Aorta (tissue), 5 donors: ENCODE results near the gene PMVK. TPM values are rescaled to one million over a fixed set of nuclear protein-coding genes. Genes with fewer than 3 reads are reported as not detected.

Experiments
- ATAC-seq: fragments of 200-7000 bp; cut with Tn5 transposase; one replicate; pipeline ENCODE4 v1.9.1; 2022; ENCODE audit warnings: moderate library complexity; ENCODE audit not compliant: low FRiP score
- DNase-seq, 2 donors: peaks; one replicate each; pipeline ENCODE4 v3.0.0-alpha.2; 2020
- H3K27ac ChIP-seq, 2 donors: one replicate each; pipeline ENCODE4 v1.5.1; 2013; ENCODE audit warnings: low read length in 2 of 2, mild to moderate bottlenecking in 2 of 2, moderate library complexity in 2 of 2, control low read depth in 1 of 2, inconsistent platforms in 1 of 2, low read depth in 1 of 2
- H3K27me3 ChIP-seq, 2 donors: one replicate each; pipeline ENCODE4 v1.6.1; 2013; ENCODE audit warnings: control low read depth in 1 of 2, low read length in 1 of 2, mild to moderate bottlenecking in 1 of 2, moderate library complexity in 1 of 2; ENCODE audit not compliant: insufficient read depth in 2 of 2, control insufficient read depth in 1 of 2
- H3K36me3 ChIP-seq, 2 donors: one replicate each; pipeline ENCODE4 v1.6.1; 2013; ENCODE audit warnings: control low read depth in 1 of 2, low read length in 1 of 2, mild to moderate bottlenecking in 1 of 2; ENCODE audit not compliant: insufficient read depth in 2 of 2, control insufficient read depth in 1 of 2
- H3K4me1 ChIP-seq, 2 donors: one replicate each; pipeline ENCODE4 v1.6.1; 2013; ENCODE audit warnings: low read length in 2 of 2, control low read depth in 1 of 2, mild to moderate bottlenecking in 1 of 2, moderate library complexity in 1 of 2; ENCODE audit not compliant: insufficient read depth in 2 of 2, control insufficient read depth in 1 of 2
- H3K4me3 ChIP-seq, 2 donors: one replicate each; pipeline ENCODE4 v1.5.1; 2013; ENCODE audit warnings: low read length in 2 of 2, control low read depth in 1 of 2, mild to moderate bottlenecking in 1 of 2
- H3K9me3 ChIP-seq: one replicate; pipeline ENCODE4 v1.6.1; 2013; ENCODE audit warnings: mild to moderate bottlenecking, low read length; ENCODE audit not compliant: control insufficient read depth
- WGBS, 2 donors: extraction: QIAGEN DNeasy Blood & Tissue Kit; methylation state at CpG; one replicate each; pipeline ENCODE4 v1.1.7; 2013; 5-methylcytosine and 5-hydroxymethylcytosine counted together
- intact Hi-C, 2 donors: fragments of 100-400 bp; cut with DNase I; formaldehyde crosslinking; loops; one replicate each; pipeline versions ENCODE4 v1.14.2 to v1.15.0; 2022
- polyA plus RNA-seq, 2 donors: library from polyadenylated mRNA; stranded (reverse); fragments of 200-250 nt; gene quantifications; one replicate each; pipeline ENCODE4 v1.2.3, GENCODE V29; 2013
- total RNA-seq, 2 donors: library from RNA; stranded (reverse); fragmentation: NEBNext Ultra II Directional; extraction: Animal tissue kit (Norgen Biotek cat#: 25700); gene quantifications; one replicate each; pipeline ENCODE4 v1.2.1, GENCODE V29; 2021
- donor health status: healthy with polysubstance abuse.
- donor health status: Bipolar disorder and iron deficiency.
- donor health status: DM: no; HTN: no; CAD: no.
- donor health status: DM: no; HTN: no; CAD: no.
- donor health status: DM: yes; HTN: yes; CAD: no.

Gene PMVK
- total and polyA plus RNA-seq, 4 donors: 21.9 to 52.7 (median 33.8) TPM

GRCh38 chr1:154974808-154975408 is 38.4 kb upstream of the PMVK start:
- H3K9me3 ChIP-seq: no peaks in the 10 kb centered on the region
- peak; percentile 84 for ATAC-seq
- no peaks in the 10 kb centered on the region for H3K36me3 ChIP-seq
- no peaks in the 10 kb centered on the region for H3K4me1 ChIP-seq
- H3K4me3 ChIP-seq: peak overlapping the region; percentile 81 to 89
- intact Hi-C loops: loop anchor here in 1 of 2 donors (10.0 kb wide), 1 partner anchor 1180 kb away; no protein-coding TSS in a partner anchor
- peak; percentile 98 for DNase-seq
- H3K27ac ChIP-seq: peak overlapping the region; percentile 15 to 78
- H3K27me3 ChIP-seq: no peaks in the 10 kb centered on the region
- 0 to 1% methylated on average over 30 of the region's 30 CpGs for WGBS, 2 donors

GRCh38 chr1:154974102-154974807 is 37.7 kb upstream of the PMVK start, which contains the start of gene CKS1B:
Gene CKS1B (plus strand): TSS chr1:154974681. CDS start chr1:154974746, 65 bp downstream.
- Histone ChIP-seq H3K9me3 (no peaks in the 10 kb centered on the region), H3K27ac (peak within 1 kb of the TSS; percentile 72 to 86), H3K36me3 (no peaks in the 10 kb centered on the region), H3K4me1 (no peaks in the 10 kb centered on the region), H3K4me3 (peak within 1 kb of the TSS; percentile 81 to 89), H3K27me3 (no peaks in the 10 kb centered on the region)
- intact Hi-C loops: loop anchor here in 1 of 2 donors (10.0 kb wide), 1 partner anchor 1179 kb away; no protein-coding TSS in a partner anchor
- DNase-seq (peak; percentile 98), ATAC-seq (peak; percentile 92)
- 0 to 1% methylated on average over 47 of the region's 47 CpGs for WGBS, 2 donors

- peak; percentile 73 for ATAC-seq
- H3K4me3 ChIP-seq: peak overlapping the region; percentile 69 to 76
- no peaks in the 10 kb centered on the region for H3K9me3 ChIP-seq
- no peaks in the 10 kb centered on the region for H3K4me1 ChIP-seq
- H3K27ac ChIP-seq: peak overlapping the region; percentile 72 to 86
- H3K36me3 ChIP-seq: no peaks in the 10 kb centered on the region
- H3K27me3 ChIP-seq: no peaks in the 10 kb centered on the region
- intact Hi-C loops: loop anchor here (1.0 to 10.0 kb wide), 2 partner anchors 29 to 1179 kb away; partner anchors contain the start of gene ZBTB7B (in 1 of the 2)
- WGBS, 2 donors: 3 to 4% methylated on average over 36 to 37 of the region's 37 CpGs
- DNase-seq: peak; percentile 98 to 99
Measured at GRCh38 chr1:154973344-154974101, 37.0 kb upstream of the PMVK start.

- ATAC-seq (no peak), DNase-seq (peak; percentile 90 to 92)
- Histone ChIP-seq H3K27ac (peak overlapping the region; percentile 72 to 97), H3K4me3 (peak overlapping the region in 1 of 2 donors; percentile 14), H3K4me1 (no peaks in the 10 kb centered on the region), H3K36me3 (peaks cover 0 to 2% of the 10 kb centered on the region in 2 donors), H3K9me3 (no peaks in the 10 kb centered on the region), H3K27me3 (no peaks in the 10 kb centered on the region)
- intact Hi-C loops: loop anchor here (1.0 to 10.0 kb wide), 2 partner anchors 30 to 1178 kb away; partner anchors contain the start of gene ZBTB7B (in 1 of the 2)
- 11 to 13% methylated on average over 18 of the region's 18 CpGs for WGBS, 2 donors
Measured at GRCh38 chr1:154972517-154973343, 36.2 kb upstream of the PMVK start.

DNA sequence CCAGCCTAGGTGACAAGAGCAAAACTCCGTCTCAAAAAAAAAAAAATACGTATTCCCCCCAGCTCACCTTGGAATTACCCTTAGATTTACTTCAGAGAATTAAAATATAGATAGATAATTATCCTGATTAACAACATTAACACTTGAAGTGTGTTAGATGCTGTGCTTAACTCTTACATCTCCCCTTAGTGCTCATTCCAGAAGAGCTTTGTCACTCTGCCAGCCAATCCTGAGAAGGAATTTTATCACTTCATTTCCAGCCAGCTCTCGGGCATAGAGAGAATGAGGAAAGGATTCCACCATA is 35.6 kb upstream of the PMVK start:
- Histone ChIP-seq H3K9me3 (no peaks in the 10 kb centered on the region), H3K4me3 (peak overlapping the region in 1 of 2 donors; percentile 14), H3K27ac (peak overlapping the region; percentile 72 to 97), H3K4me1 (no peaks in the 10 kb centered on the region), H3K27me3 (no peaks in the 10 kb centered on the region), H3K36me3 (peaks cover 0 to 3% of the 10 kb centered on the region in 2 donors)
- WGBS, 2 donors: 51 to 55% methylated on average over 3 of the region's 3 CpGs
- DNase-seq: no peak
- intact Hi-C loops: loop anchor here in 1 of 2 donors (10.0 kb wide), 1 partner anchor 1177 kb away; no protein-coding TSS in a partner anchor
- ATAC-seq: no peak

- no peaks in the 10 kb centered on the region for H3K4me1 ChIP-seq
Measured at GRCh38 chr1:154971341-154971998, 35.0 kb upstream of the PMVK start.

DNA sequence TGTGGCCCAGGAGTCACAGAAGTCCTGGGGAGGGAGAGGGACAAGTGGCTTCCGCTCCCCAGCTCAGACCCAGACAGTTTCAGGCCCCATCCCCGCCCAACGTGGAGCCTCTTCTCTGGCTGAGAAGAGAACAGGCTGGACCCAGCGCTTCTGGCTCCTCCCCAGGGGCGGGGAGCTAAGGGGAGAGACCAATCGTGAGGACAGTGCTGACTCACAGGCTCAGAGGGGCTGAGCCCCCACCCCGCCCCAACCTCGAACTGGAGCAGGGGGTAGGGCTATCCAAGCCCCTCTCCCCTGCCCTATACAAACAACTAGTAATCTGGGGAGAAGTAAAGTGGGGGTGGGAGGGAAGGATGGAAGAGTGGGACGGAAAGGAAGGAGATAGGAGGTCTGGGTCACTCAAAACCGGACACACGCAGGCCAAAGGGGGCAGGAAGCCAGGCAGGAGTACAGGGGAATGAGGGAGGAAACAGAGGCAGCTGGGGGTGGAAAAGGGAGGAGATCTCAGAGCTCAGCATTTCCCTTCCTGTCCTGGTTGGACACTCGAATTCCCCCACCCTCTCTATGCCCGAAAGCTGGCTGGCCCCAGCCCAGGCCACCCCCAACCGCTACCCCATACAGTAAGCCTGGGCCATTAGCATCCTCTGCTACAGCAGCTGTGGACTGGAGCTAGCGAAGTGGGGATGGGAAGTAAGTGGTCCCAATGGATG is 34.3 kb upstream of the PMVK start, which contains the start of gene SHC1:
SHC1 (minus strand) TSS at position 117 of the 710 bp plus-strand sequence. CDS start 221 bp downstream, outside the sequence.
- peak within 1 kb of the TSS; percentile 72 to 98 for H3K27ac ChIP-seq
- no peaks in the 10 kb centered on the region for H3K9me3 ChIP-seq
- H3K36me3 ChIP-seq: peaks cover 0 to 5% of the 10 kb centered on the region in 2 donors
- H3K27me3 ChIP-seq: no peaks in the 10 kb centered on the region
- H3K4me1 ChIP-seq: no peaks in the 10 kb centered on the region
- peak within 1 kb of the TSS in 1 of 2 donors; percentile 46 for H3K4me3 ChIP-seq
- intact Hi-C loops: loop anchor here in 1 of 2 donors (10.0 kb wide), 1 partner anchor 1176 kb away; no protein-coding TSS in a partner anchor
- DNase-seq (peak; percentile 96 to 98), ATAC-seq (peak; percentile 75)
- WGBS, 2 donors: 6 to 7% methylated on average over 15 of the region's 15 CpGs

More at GRCh38 chr1:154971341-154971998, 35.0 kb upstream of the PMVK start:
- 28 to 33% methylated on average over 10 of the region's 10 CpGs for WGBS, 2 donors
- H3K27ac ChIP-seq: peak overlapping the region; percentile 72 to 98
- peaks cover 0 to 3% of the 10 kb centered on the region in 2 donors for H3K36me3 ChIP-seq
- DNase-seq (no peak), ATAC-seq (no peak)
- intact Hi-C loops: loop anchor here in 1 of 2 donors (10.0 kb wide), 1 partner anchor 1177 kb away; no protein-coding TSS in a partner anchor
- H3K27me3 ChIP-seq: no peaks in the 10 kb centered on the region
- no peaks in the 10 kb centered on the region for H3K9me3 ChIP-seq
- H3K4me3 ChIP-seq: no peak overlapping the region
